Ishikawa (cell line): Measurements from ENCODE around the gene MARCKSL1.

Source experiments
- CEBPB ChIP-seq: IDR thresholded peaks from 2 replicates; pipeline ENCODE4 v1.6.1; 2012
- CREB1 ChIP-seq: IDR thresholded peaks from 2 replicates; pipeline ENCODE4 v1.6.1; 2012; ENCODE audit warnings: low read depth
- FOXM1 ChIP-seq: IDR thresholded peaks from 2 replicates; pipeline ENCODE4 v1.6.1; 2012; ENCODE audit warnings: low read depth, borderline replicate concordance
- RAD21 ChIP-seq: IDR thresholded peaks from 2 replicates; pipeline ENCODE4 v1.6.1; 2012; ENCODE audit warnings: low read depth
- TAF1 ChIP-seq: IDR thresholded peaks from 2 replicates; pipeline ENCODE4 v1.6.1; 2012; ENCODE audit warnings: low read depth, mild to moderate bottlenecking
- TEAD4 ChIP-seq: IDR thresholded peaks from 2 replicates; pipeline ENCODE4 v1.6.1; 2012
- YY1 ChIP-seq: IDR thresholded peaks from 2 replicates; pipeline ENCODE4 v1.6.1; 2012; ENCODE audit warnings: low read depth
- ZBTB7A ChIP-seq: IDR thresholded peaks from 2 replicates; pipeline ENCODE4 v1.6.1; 2012; ENCODE audit warnings: low read depth
- TF ChIP-seq, protein P1 (sequence below): IDR thresholded peaks from 2 replicates; pipeline ENCODE4 v1.6.1; 2012
- TF ChIP-seq, protein P2 (sequence below): IDR thresholded peaks from 2 replicates; pipeline ENCODE4 v1.6.1; 2012; ENCODE audit warnings: low read depth, mild to moderate bottlenecking

- TF ChIP-seq TEAD4 (no peak), TAF1 (no peak), FOXM1 (no peak), YY1 (no peak), CREB1 (no peak), CEBPB (no peak), RAD21 (no peak), ZBTB7A (no peak)
- TF ChIP-seq, protein P1, sequence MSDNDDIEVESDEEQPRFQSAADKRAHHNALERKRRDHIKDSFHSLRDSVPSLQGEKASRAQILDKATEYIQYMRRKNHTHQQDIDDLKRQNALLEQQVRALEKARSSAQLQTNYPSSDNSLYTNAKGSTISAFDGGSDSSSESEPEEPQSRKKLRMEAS = no peak
- TF ChIP-seq, protein P2, sequence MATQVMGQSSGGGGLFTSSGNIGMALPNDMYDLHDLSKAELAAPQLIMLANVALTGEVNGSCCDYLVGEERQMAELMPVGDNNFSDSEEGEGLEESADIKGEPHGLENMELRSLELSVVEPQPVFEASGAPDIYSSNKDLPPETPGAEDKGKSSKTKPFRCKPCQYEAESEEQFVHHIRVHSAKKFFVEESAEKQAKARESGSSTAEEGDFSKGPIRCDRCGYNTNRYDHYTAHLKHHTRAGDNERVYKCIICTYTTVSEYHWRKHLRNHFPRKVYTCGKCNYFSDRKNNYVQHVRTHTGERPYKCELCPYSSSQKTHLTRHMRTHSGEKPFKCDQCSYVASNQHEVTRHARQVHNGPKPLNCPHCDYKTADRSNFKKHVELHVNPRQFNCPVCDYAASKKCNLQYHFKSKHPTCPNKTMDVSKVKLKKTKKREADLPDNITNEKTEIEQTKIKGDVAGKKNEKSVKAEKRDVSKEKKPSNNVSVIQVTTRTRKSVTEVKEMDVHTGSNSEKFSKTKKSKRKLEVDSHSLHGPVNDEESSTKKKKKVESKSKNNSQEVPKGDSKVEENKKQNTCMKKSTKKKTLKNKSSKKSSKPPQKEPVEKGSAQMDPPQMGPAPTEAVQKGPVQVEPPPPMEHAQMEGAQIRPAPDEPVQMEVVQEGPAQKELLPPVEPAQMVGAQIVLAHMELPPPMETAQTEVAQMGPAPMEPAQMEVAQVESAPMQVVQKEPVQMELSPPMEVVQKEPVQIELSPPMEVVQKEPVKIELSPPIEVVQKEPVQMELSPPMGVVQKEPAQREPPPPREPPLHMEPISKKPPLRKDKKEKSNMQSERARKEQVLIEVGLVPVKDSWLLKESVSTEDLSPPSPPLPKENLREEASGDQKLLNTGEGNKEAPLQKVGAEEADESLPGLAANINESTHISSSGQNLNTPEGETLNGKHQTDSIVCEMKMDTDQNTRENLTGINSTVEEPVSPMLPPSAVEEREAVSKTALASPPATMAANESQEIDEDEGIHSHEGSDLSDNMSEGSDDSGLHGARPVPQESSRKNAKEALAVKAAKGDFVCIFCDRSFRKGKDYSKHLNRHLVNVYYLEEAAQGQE = no peak
Observed at GRCh38 chr1:32309960-32310359, 26.1 kb downstream of the MARCKSL1 start.
